Measurements from ENCODE around the gene TMEM178B. TPM values are rescaled to one million over a fixed set of nuclear protein-coding genes. Genes with fewer than 3 reads are reported as not detected.

Gene TMEM178B
- total and polyA plus RNA-seq, 10 of the 15 experiments (the other 5 are each of a cell fraction or from before 2014, with no cell fraction given), result 0.01 to 1.1 (median 0.04) TPM; not detected in 2

GRCh38 chr7:141128931-141129330, 55.1 kb downstream of the TMEM178B start (continued):
- no peak for TF ChIP-seq NR2C1 (IDR thresholded peaks at IDR 0.05)
- TF ChIP-seq IRF3 (IDR thresholded peaks at IDR 0.05), result no peak

DNA sequence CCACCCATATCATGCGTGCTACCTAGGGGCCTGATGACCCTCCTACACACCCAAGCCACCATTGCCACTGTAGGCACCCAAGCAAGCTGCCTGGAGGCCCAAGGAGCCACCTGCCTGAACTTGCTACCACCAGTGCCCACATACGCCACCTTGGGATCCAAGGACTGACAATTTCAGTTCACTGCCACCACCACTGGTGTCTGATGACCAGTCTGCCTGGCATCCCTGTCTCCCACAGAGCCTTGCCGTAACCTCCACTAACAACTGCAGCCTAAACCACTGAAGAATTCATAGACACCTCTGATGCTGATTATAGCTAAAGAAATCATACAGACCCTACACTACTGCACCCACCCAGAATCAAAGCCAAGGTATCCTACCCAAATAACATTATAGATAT, 58.8 kb downstream of the TMEM178B start:
- Histone ChIP-seq H3K27ac (ENCODE audit: control insufficient read depth, insufficient read depth) (no peak overlapping the region), H3K4me2 (ENCODE audit: control insufficient read depth, insufficient read depth) (no peak overlapping the region), H3K27me3 (replicated peaks in 1 of 2; ENCODE audit: control insufficient read depth in 2 of 2, insufficient read depth in 2 of 2, low read length in 1 of 2) (no peaks in the 10 kb centered on the region), H3K4me3 (no peak overlapping the region), H2AFZ (ENCODE audit: control insufficient read depth, low read depth, low read length) (no peak overlapping the region), H4K20me1 (ENCODE audit: control insufficient read depth, insufficient read depth) (no peaks in the 10 kb centered on the region), H3K9ac (ENCODE audit: control insufficient read depth, insufficient read depth, low read length) (no peak overlapping the region), H3K4me1 (ENCODE audit: control insufficient read depth, insufficient read depth, low read length) (no peaks in the 10 kb centered on the region), H3K79me2 (ENCODE audit: control insufficient read depth, insufficient read depth, low read length) (no peaks in the 10 kb centered on the region), H3K36me3 (ENCODE audit: control insufficient read depth in 2 of 2, insufficient read depth in 2 of 2, low read length in 1 of 2) (no peaks in the 10 kb centered on the region), H3K9me3 (replicated peaks; ENCODE audit: control insufficient read depth, insufficient read depth, low read length) (no peaks in the 10 kb centered on the region; the same call in 2 of the 3 replicates)
- SMC1A ChIA-PET (ENCODE audit: uncharacterized antibody, unreplicated experiment), result interaction anchor here (1.4 kb wide), 1 partner anchor 11 kb away, joined by 5 read pairs; no protein-coding TSS in a partner anchor
- CTCF ChIA-PET, result no interaction called here
- BruUV-seq (replicated peaks), result no TSS peak
- TF ChIP-seq ZNF24 (IDR thresholded peaks at IDR 0.05) (no peak), CBX5 (IDR thresholded peaks at IDR 0.05; ENCODE audit: low read depth) (no peak), KLF5 (IDR thresholded peaks at IDR 0.05; ENCODE audit: partially characterized antibody) (no peak), NFYB (IDR thresholded peaks at IDR 0.05; ENCODE audit: insufficient read depth, low read depth, low read length) (no peak), FOS (IDR thresholded peaks at IDR 0.05; ENCODE audit: borderline replicate concordance, extremely low read depth, insufficient read length) (no peak), BCL3 (IDR thresholded peaks at IDR 0.05; ENCODE audit: borderline replicate concordance, insufficient read depth, low read depth, low read length, poor library complexity, severe bottlenecking) (no peak), NRF1 (conservative IDR thresholded peaks at IDR 0.05; ENCODE audit: low read depth, low read length) (no peak), GATAD2B (conservative IDR thresholded peaks at IDR 0.05; ENCODE audit: low read depth) (no peak), CBX3 (IDR thresholded peaks at IDR 0.05; ENCODE audit: borderline replicate concordance, low read depth) (no peak), SMARCA5 (IDR thresholded peaks at IDR 0.05) (no peak), ESRRA (IDR thresholded peaks at IDR 0.05; ENCODE audit: low read length) (no peak), RB1 (IDR thresholded peaks at IDR 0.05; ENCODE audit: borderline replicate concordance) (no peak)
- TF ChIP-seq, protein P1, sequence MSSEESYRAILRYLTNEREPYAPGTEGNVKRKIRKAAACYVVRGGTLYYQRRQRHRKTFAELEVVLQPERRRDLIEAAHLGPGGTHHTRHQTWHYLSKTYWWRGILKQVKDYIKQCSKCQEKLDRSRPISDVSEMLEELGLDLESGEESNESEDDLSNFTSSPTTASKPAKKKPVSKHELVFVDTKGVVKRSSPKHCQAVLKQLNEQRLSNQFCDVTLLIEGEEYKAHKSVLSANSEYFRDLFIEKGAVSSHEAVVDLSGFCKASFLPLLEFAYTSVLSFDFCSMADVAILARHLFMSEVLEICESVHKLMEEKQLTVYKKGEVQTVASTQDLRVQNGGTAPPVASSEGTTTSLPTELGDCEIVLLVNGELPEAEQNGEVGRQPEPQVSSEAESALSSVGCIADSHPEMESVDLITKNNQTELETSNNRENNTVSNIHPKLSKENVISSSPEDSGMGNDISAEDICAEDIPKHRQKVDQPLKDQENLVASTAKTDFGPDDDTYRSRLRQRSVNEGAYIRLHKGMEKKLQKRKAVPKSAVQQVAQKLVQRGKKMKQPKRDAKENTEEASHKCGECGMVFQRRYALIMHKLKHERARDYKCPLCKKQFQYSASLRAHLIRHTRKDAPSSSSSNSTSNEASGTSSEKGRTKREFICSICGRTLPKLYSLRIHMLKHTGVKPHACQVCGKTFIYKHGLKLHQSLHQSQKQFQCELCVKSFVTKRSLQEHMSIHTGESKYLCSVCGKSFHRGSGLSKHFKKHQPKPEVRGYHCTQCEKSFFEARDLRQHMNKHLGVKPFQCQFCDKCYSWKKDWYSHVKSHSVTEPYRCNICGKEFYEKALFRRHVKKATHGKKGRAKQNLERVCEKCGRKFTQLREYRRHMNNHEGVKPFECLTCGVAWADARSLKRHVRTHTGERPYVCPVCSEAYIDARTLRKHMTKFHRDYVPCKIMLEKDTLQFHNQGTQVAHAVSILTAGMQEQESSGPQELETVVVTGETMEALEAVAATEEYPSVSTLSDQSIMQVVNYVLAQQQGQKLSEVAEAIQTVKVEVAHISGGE (CRISPR knock-in tag; IDR thresholded peaks at IDR 0.05), result no peak
- no peak for FAIRE-seq
- intact Hi-C loops (cut with micrococcal nuclease; ENCODE audit: unreplicated experiment) (no loop called here), in situ Hi-C loops (cut with MboI) (no loop called here)
- no peak for DNase-seq (ENCODE audit: low read depth, low spot score)
- WGBS (ENCODE audit: insufficient coverage, insufficient replicate concordance, low lambda C conversion rate, missing lambda C conversion rate), result 54% methylated on average over 3 of the region's 3 CpGs
- POLR2A ChIA-PET, result no interaction called here
- ATAC-seq, result no peak
- RAD21 ChIA-PET (ENCODE audit: unreplicated experiment), result no interaction called here

Measured in GM12878 (cell line).